Osteocyte (in vitro differentiated cells): ENCODE results near the gene DEPDC4. TPM values are rescaled to one million over a fixed set of nuclear protein-coding genes. Genes with fewer than 3 reads are reported as not detected.
"Not testable (repeated sequence)": the region's sequence is repeated elsewhere in the genome, so short reads cannot be mapped to it uniquely, and the experiment has no call there.

Source experiments
- DNase-seq: peaks from one replicate; pipeline ENCODE4 v3.0.0; 2021; ENCODE audit warnings: mixed read lengths; ENCODE audit not compliant: unreplicated experiment; ENCODE audit errors: extremely low spot score
- H3K27ac Mint-ChIP-seq: one replicate; pipeline ENCODE4 v1.8.0; 2021; ENCODE audit warnings: mild to moderate bottlenecking, mixed read lengths; ENCODE audit not compliant: unreplicated experiment
- H3K27me3 Mint-ChIP-seq: one replicate; pipeline ENCODE4 v1.8.0; 2021; ENCODE audit warnings: mixed read lengths; ENCODE audit not compliant: unreplicated experiment
- H3K36me3 Mint-ChIP-seq: one replicate; pipeline ENCODE4 v1.8.0; 2021; ENCODE audit warnings: mixed read lengths; ENCODE audit not compliant: unreplicated experiment
- H3K4me1 Mint-ChIP-seq: one replicate; pipeline ENCODE4 v1.8.0; 2021; ENCODE audit warnings: mixed read lengths; ENCODE audit not compliant: unreplicated experiment
- H3K4me3 Mint-ChIP-seq: one replicate; pipeline ENCODE4 v1.8.0; 2021; ENCODE audit warnings: mild to moderate bottlenecking, moderate library complexity, mixed read lengths; ENCODE audit not compliant: unreplicated experiment
- H3K9me3 Mint-ChIP-seq: one replicate; pipeline ENCODE4 v1.8.0; 2021; ENCODE audit warnings: mixed read lengths; ENCODE audit not compliant: unreplicated experiment
- CTCF ChIP-seq: fragments of 200-600 bp; sonication (generic); IDR thresholded peaks from 2 replicates; pipeline ENCODE4 v1.5.0; 2021; ENCODE audit warnings: antibody characterized with exemption, mild to moderate bottlenecking, moderate library complexity
- total RNA-seq: library from RNA; stranded (reverse); gene quantifications from 2 replicates; pipeline ENCODE4 v1.2.1, GENCODE V29; 2021

DEPDC4 gene
- total RNA-seq, 1 donor from 2014 or later = 1.4 TPM

DNA sequence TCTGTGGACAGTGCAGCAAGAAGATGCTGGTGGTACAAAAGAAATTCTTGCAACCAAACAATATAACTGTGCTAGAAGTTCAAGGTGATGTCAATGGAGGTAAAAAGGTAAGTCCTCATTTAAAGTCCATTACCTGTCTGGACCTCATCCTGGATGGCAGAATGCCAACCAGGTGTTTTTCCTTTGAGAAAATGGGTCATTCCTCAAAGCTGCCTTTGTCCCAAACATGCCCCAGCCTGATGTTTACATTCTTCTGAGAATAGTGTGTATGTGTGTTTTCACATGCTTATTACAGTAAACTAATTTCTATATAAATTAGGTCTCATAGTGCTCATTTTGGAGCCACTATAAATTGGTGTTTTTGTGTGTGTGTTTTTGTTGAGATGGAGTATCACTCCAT lies 41.4 kb downstream of the DEPDC4 start:
- H3K9me3 Mint-ChIP-seq = no peaks in the 10 kb centered on the region
- peaks cover 9% of the 10 kb centered on the region for H3K4me1 Mint-ChIP-seq
- no peaks in the 10 kb centered on the region for H3K27me3 Mint-ChIP-seq
- TF ChIP-seq CTCF = no peak
- no peak for DNase-seq
- no peak overlapping the region for H3K4me3 Mint-ChIP-seq
- H3K27ac Mint-ChIP-seq = no peak overlapping the region
- H3K36me3 Mint-ChIP-seq = peaks cover 17% of the 10 kb centered on the region

GRCh38 chr12:100222173-100222572 lies 44.7 kb downstream of the DEPDC4 start:
- H3K36me3 Mint-ChIP-seq = peaks cover 27% of the 10 kb centered on the region
- H3K27ac Mint-ChIP-seq, H3K4me3 Mint-ChIP-seq, DNase-seq, H3K9me3 Mint-ChIP-seq, H3K4me1 Mint-ChIP-seq, H3K27me3 Mint-ChIP-seq: not testable (repeated sequence)

DNA sequence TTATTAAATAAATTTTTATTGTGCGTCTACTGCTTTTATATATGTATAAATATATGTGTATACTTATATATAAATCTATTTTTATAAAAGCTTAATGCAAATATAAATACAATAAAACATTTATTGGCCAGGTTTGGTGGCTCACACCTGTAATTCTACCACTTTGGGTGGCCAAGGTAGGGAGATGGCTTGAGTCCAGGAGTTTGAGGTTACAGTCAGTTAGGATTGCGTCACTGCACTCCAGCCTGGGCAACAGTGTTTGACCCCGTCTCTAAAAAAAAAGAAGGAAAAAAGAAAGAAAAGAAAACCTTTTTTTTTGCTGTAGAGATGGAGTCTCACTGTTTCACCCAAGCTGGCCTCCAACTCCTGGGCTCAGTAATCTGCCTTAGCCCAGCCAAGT lies 45.4 kb downstream of the DEPDC4 start:
- no peaks in the 10 kb centered on the region for H3K9me3 Mint-ChIP-seq
- no peak overlapping the region for H3K27ac Mint-ChIP-seq
- no peaks in the 10 kb centered on the region for H3K27me3 Mint-ChIP-seq
- TF ChIP-seq CTCF = no peak
- peaks cover 29% of the 10 kb centered on the region for H3K36me3 Mint-ChIP-seq
- no peaks in the 10 kb centered on the region for H3K4me1 Mint-ChIP-seq
- no peak overlapping the region for H3K4me3 Mint-ChIP-seq
- DNase-seq = no peak

- TF ChIP-seq CTCF = no peak
- no peak for DNase-seq
- no peaks in the 10 kb centered on the region for H3K27me3 Mint-ChIP-seq
- H3K4me3 Mint-ChIP-seq = no peak overlapping the region
- H3K27ac Mint-ChIP-seq = no peak overlapping the region
- H3K36me3 Mint-ChIP-seq = peaks cover 27% of the 10 kb centered on the region
- no peaks in the 10 kb centered on the region for H3K4me1 Mint-ChIP-seq
- no peaks in the 10 kb centered on the region for H3K9me3 Mint-ChIP-seq
Observed at GRCh38 chr12:100219328-100220109, 47.4 kb downstream of the DEPDC4 start.

DNA sequence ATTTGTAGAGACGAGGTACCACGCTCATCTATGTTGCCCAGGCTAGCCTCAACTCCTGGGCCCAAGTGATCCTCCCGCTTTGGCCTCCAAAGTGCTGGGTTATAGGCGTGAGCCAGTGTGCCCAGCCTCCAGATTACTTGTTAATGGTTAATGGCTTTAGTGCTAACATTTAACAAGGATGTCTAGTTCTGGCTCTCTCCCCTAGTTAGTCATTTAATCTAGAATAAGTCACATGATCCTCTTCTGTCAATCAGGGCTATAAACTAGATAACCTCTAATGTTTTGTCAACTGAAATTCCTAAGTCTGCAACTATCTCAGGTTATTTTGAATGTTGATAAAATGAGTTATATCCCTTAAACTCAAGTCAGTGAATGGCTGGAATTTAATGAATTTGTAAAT lies 50.5 kb downstream of the DEPDC4 start:
- Mint-ChIP-seq H3K4me1 (no peaks in the 10 kb centered on the region), H3K4me3 (no peak overlapping the region), H3K36me3 (peaks cover 21% of the 10 kb centered on the region), H3K27ac (no peak overlapping the region), H3K9me3 (no peaks in the 10 kb centered on the region), H3K27me3 (no peaks in the 10 kb centered on the region)
- no peak for DNase-seq
- TF ChIP-seq CTCF = no peak
